CD4-positive, alpha-beta T cell treated with Interleukin-10 for 1 hour (primary cell): ENCODE measurements around the gene BRD1.
"Not testable (repeated sequence)": the region's sequence is repeated elsewhere in the genome, so short reads cannot be mapped to it uniquely, and the experiment has no call there.

Experiments
- DNase-seq: peaks from one replicate; pipeline ENCODE4 v3.0.0-alpha.2; 2020

Gene BRD1

DNA sequence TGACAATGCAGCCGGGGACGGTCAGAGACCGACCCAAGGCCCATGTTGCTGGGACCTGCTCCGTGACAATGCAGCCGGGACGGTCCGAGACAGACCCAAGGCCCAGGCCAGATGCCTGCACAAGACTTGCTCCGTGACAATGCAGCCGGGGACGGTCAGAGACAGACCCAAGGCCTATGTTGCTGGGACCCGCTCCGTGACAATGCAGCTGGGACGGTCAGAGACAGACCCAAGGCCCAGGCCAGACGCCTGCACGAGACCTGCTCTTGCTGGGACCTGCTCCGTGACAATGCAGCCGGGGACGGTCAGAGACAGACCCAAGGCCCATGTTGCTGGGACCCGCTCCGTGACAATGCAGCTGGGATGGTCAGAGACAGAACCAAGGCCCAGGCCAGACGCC is 45.8 kb downstream of the BRD1 start:
- not testable (repeated sequence) for DNase-seq

DNA sequence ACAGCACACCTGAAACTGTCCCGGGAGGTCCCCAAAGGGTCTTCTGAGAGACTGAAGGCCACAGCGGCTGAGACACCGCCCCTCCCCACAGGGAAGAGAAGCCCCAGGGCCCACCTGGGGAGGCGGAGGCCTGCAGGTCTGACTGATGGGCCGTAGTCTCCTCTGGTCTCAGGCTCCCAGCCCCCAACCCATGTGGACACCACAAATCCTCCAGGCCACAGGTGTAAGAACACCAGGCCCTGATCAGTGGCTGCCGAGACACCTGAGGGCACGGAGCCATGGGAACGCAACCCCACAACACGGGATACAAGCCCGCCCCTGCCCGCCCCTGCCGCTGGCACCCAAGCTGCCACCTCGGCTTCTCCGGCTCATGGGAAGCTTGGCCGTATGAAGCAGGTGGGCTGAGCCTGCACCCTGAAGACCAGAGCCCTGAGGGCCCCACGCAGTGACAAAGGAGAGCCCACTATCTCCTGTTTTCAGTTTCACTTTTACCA is 46.3 kb downstream of the BRD1 start:
- DNase-seq, result no peak

DNA sequence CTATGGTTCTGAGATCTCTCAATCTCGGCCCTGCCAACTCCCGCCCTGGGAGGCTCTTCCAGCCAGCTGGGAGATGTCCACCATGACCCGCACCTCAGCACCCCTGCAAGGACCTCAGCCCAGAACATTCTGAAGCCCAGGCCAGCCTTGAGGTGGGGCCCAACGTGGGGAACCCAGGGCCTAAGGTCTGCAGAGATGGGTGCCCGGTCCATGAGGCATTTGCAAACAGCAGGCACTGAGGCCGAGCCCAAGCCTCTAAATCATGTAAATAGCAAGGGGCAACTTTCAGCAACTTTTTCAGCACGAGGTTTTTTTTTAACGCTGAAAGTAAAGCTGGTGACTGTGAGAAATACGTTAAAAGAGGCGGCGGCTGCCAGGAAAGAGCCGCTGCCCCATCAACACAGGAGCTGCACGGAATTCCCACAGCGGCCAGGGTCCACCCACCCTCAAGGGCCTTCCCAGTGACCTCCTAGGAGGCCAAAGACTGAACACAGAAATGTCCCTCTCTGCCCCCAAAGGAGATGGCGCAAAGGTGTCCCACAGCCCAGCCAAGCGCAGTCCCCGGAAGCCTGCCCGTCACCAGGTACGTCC is 46.9 kb downstream of the BRD1 start:
- DNase-seq, result no peak

DNA sequence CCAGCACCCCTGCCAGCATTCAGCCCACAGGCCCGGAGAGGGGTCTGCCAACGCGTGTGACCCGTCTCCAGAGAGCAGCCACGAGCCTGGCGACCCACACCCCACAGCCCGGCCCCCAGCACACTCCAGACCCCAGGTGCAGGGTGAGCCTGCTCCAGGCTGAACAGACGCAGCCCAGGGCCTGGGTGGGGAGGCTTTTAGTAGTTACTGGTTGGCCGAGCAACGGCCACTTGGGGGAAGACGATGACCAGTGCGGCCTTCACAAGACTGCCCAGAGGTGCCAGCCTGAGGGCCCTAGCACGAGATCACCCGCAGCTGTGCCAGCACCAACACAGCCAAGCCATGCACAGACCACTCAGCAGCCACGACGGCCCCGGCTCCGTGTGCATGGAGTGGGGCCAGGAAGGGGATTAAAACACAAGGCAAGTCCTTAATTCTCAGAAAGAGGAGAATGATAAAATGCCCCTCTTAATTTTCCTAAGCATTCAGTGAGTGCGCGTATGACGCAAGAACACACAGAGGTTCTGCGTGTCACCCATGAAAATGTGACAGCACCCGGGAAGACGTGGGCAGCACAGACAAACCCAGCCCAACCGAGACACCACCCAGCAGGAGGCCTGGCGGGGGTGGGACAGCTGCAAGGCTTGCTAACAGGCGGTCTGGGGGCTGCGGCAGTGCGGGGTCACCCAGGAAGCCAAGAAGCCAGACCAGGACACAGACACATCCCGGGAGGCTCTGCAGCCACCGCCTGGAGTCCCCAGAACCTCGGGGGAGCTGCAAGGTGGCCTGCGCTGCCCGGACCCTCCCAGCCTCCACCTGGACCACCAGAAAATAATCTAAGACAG is 47.6 kb downstream of the BRD1 start:
- DNase-seq, result no peak

DNA sequence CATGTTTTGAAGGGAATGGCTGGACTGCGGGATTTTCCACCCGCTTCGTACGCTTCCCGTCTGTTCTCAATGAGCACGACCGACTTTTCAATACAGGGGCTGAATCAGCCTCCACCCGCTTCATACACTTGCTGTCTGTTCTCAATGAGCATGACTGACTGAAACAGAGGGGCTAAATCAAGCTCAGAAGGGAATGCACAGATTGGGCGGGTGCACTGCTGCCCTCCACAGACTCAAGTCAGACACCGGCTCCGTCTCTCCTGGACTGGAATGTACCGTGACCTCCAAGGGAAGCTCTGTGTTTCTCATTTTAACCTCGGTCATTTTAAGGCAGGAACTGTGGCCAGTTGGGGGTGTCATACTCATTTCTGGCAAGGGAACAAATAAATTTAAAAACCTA is 48.5 kb downstream of the BRD1 start:
- no peak for DNase-seq

DNA sequence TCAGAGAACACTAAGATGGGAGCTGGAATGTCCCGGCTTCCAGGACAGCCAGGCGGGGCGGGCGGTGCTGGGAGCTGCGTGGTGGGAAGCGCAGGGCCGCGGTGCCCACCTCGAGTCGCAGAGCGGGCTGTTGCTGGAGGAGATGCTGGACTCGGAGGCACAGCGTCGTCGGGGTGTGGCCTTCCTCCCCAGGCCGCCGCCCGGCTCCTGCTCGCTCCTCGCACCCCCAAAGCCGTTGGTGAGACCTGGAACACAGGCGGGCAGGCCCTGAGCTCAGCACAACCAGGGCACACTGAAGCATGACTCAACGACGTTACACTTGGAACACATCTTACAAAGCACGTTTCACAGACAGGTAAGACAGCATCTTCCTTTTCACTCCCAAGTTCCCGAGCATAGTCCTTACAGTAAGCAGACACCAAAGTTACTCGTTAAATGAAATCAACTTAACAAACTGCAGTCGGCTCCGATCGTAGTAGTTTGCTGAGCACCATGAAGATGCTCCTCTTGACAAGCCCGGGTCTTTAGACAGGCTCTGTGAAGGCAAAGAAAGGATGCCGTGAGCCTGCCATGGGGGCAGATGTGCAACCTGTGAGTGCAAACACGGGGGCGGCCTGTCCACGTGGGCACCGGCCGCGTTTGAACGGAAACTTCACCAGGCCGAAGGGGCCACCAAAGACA is 50.0 kb downstream of the BRD1 start:
- DNase-seq, result no peak

DNA sequence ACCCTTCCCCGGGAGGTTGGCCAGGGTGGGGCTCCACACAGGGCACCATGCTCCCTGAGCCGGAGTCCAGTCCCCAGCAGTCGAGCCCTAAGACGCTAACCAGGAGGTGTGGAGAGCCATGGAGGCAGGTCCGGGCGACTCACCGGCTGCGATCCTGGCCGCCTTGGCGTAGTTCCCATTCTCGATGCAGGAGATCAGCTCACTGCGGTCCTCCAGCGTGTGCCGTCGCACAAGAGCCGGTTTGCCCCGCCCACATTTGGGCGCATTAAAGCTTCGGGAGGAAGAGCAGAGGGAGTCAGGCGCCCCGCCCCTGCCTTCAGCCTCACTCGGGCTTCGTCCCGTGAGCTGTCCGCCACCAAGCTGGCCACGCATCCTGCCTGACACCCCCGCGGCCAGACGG is 50.8 kb downstream of the BRD1 start:
- no peak for DNase-seq

DNA sequence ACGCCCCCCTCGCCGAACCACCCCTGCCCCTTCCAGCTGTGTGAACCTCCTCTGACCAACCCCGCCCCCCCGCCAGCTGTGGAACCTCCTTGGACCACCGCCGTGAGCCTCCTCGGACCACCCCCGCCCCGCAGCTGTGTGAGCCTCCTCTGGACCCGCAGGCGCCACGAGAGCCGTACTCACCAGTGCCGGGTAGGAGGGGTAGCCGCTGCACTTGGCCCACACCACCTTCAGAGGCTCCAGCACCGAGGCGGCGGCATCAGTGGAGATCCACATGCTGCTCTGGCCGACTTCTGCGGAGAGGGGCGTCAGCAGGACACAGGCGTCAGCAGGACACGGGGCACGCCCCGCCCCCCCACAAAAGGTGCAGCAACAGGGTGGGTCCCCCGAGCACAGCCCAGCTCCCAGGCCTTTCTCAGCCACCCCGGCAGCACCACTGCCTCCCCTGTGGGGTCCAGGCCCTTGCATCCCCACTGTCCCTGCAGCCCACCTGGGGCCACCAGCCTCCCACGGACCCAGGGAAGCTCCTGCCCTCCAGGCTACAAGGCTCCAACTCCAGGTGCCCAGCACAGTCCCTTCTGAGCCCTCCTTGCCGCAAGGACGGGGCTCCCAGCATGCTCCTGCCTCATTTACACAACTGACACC is 51.7 kb downstream of the BRD1 start:
- no peak for DNase-seq

DNA sequence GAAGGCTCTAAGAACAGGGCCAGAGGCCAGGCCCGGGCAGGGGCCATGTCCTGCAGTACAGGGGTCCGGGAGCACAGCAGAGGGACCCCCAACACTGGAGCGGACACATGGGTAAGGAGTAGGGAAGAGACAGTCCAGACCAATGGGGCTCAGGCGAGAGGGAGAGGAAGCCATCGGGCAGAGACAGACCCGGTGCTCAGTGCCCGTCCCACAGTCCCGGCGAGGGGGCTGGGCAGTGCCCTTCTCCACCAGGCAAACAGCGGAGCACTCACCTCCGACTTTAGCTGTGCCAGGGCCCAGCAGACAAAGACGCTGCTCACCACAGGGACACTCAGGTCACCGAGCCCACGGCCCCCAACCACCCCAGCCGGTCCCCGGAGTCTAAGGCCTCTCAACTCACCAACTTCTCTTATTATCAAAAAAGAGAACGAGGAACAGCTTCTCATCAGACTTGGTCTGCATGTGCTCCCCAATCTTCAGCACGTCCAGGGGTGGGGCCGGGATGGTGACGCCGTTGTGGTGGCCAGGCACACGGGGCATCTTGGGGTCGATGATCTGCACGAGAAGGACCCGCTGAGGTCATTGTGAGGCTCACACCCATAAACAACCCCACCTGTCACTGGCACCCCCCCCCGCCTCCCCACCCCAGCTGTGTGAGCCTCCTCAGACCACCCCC is 52.3 kb downstream of the BRD1 start:
- no peak for DNase-seq

DNA sequence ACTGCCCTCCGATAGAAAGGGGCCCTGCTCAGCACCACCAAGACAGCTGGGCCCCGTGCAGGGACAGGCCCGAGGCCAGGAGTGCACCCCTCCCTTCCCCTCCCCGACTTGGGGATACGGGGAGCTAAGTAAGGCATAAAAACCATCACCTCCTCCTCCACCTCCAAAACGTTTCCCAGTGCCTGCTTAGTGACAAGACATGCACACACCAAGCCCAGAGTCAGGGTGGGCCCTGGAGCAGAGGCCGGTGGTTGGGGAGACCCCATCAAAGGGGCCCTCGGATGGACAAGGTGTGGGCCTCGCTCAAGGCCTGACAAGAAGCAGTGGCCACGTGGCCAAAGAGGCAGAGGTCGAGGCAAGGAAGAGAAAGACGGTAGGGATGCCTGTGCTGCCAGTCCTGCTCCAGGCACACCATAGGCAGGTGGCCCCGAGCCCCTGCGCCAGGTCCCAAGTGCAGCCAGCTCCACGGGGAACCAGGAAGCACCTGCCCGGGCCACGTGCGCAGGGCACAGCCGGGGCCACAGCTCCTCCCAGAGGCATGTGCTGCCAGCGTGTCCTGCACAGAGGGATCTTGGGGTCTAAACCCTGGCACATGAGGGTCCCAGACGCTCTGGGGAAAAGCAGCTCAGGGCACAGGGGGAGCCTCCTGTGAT is 53.0 kb downstream of the BRD1 start:
- no peak for DNase-seq

DNA sequence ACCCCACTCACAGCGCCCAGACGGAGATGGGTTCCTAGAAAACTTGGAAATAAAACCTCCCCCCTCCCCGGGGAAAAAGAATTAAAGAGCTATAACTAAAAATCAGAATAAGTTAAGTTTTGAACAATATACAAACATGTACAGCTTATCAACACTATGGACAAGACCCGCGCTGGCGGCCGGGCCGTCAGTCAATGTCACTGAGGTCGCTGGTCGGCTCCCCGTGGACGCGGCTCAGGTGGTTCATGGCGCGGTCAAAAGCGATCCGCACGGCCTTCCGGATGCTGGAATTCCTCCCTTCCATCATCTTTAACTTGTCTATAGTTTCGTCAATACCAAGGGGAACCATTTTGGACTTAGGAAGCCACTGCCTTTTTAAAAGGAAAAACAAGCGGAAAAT is 53.6 kb downstream of the BRD1 start:
- DNase-seq, result no peak

DNA sequence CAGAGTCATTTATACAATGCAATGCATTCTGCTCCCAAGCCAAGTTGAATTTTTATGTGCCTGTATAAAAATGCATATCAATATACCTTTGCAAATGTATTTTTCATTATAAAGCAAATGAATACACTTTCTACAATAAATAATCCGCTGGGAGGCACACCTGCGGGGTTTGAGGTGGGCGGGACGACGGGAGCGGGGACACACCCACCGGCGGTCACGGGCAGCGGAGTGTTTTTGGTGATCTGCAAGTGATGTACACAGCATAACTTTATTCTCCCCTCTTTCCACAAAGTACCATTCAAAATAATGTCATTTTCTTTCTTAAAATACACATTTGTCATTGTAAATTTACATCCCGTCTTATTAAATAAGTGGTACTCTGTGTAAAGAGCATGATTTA is 54.1 kb downstream of the BRD1 start:
- no peak for DNase-seq

DNA sequence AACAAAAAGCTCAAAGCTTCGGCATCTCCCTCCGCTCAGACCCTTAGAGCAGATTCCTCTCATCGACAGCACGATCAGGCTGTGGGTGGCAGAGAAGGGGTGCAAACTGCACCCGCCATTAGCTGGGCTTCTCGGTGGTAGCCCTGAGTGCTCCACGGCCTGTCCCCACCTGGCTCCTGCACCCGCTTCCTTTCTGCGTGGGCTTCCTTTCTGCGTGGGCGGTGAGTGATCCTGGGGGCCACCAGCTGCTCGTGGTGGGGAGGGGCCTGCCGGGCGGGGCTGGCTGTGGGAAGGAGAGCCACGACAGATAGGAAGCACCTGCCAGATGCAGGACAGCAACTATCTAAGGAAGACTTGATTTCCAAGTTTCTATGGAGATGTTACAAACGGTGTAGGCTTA is 55.0 kb downstream of the BRD1 start:
- DNase-seq, result no peak

DNA sequence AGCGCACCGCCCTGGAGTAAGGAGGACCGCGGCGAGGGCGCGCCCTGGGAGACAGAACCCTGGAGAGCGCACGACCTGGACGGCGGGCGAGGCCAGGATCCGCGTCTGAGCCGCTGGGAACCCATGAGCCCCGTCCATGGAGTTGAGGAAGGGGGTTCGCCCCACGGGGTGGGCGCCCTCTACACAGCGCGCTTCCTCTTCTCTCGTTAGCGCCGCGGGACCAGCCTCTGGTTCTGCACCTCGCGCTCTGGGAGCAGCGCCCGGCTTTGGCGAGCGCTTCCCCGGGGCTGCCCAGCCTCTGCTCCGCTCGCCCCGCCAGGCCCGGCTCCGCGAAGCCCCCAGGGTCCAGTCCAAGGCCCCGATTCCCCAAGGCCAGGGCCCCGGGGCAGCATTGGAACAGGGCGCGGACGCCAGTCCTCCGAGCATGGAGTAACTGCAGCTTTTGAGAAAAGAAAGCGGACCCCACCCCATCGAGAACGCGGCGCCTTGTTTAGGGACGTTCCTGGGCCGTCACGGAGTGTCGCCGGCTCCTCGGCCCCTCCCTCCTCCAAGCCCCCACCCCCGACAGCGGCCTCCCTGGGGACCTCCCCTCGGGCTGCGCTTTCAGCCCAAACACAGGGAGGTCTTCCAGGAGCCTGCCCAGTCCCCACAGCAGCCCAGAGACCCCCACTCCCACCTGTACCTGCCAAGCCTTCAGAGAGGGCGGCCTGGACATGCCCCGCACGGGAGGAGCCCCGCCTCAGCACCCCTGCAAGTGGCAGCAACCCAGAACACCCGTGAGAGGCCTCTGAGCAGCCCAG is 56.2 kb downstream of the BRD1 start:
- no peak for DNase-seq

DNA sequence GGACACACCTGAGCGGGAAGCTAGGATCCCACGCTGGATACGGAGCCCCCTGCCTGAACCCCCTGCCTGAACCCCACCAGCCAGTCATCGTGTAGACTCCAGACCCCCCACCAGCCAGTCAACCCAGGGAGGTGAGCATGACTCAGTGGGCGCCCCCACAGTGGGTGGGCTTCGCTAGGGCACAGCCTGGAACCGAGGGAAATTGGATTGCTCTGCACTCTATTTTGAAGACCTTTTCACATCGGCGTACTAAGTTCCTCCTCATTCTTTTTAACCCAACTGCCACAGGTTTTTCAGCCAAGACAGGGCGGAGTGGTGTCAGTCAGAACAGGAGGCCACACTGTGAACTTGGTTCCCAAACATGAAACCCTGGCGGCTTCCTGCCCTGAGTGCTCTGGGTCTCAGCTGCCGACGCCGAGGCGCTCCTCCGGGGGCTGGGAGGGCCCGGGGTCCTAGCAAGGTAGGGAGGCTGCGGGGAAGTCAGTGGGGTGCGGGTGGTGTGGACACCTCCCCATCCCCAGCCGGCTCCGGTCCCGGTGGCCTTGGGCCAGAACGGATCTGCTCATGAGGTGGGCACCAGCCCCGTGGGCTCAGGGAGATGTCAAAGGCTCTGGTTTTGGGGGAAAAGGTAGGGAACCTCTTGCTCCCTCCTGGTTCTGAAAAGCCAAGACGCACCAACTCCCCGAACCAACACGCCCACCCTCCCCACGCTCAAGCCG is 57.0 kb downstream of the BRD1 start:
- no peak for DNase-seq

DNA sequence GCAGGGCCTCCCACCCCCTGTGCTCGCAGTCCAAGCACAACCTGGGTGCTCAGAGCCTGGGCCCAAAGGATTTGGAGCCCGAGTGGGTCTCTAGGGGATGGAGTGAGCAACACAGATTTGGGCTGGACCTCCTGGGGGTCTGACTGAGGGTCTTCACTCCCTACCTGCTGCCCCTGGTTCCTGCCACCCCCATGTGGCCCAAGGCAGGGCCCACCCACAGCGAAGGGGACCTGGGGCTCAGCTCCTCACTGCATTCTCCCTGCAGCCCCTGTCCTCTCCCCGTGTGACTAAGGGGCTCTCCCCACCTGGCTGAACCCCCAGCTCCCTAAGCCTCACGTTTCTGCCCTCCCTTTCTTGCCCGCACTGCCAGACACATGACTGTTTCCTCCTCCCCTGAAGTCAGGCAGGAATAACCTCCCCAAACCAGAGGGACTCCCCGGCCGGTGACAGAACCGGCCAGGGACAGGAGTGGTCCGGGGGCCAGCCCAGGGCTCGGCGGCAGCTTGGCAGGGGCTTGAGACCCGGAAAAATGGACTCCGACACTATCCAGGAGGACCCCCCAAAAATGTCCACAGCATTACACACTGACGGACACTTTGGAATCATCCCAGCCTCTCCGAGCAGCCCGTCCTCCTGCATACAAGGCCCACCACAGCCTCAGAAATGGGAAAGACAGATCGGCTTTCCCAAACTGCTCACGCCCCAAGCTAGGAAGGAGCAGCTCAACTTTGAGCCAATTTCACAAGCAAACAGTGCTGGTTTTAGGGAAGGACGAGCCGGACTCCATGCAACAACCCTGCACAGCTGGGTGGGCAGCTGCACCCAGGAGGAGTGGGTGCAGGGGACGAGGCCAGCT is 57.8 kb downstream of the BRD1 start:
- no peak for DNase-seq

DNA sequence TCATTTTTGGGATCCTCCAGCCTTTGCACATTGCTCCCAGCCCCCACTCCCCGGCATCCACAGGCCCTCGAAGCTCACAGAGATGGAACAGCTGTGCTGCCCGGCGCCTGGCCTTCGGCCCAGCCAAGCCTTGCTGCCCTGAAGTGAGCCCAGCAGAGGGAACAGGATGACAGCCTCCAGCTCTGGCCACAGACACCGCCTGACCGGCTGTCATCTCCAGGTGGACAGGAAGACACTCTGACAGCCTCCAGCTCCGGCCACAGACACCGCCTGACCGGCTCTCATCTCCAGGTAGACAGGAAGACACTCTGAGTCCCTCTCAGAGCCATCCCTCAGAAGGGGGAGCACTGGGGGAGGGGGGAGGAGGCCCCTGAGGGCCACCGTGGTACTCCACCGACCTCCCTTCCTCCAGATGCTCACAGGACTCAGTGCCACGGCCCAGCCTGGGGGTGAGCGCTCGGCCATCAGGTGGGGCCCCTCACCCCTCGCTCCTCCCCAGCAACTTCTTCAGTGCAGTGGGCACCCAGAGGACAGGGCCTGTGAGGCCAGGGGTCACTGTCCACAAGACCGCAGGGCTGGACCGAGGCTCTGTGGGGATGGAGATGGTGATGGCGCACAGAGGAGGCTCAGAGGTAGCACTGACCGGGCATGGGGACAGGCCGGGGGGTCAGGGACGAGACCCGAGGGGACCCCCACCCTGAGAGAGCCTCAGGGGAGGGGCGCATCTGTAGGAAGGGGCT is 58.6 kb downstream of the BRD1 start:
- DNase-seq, result no peak

DNA sequence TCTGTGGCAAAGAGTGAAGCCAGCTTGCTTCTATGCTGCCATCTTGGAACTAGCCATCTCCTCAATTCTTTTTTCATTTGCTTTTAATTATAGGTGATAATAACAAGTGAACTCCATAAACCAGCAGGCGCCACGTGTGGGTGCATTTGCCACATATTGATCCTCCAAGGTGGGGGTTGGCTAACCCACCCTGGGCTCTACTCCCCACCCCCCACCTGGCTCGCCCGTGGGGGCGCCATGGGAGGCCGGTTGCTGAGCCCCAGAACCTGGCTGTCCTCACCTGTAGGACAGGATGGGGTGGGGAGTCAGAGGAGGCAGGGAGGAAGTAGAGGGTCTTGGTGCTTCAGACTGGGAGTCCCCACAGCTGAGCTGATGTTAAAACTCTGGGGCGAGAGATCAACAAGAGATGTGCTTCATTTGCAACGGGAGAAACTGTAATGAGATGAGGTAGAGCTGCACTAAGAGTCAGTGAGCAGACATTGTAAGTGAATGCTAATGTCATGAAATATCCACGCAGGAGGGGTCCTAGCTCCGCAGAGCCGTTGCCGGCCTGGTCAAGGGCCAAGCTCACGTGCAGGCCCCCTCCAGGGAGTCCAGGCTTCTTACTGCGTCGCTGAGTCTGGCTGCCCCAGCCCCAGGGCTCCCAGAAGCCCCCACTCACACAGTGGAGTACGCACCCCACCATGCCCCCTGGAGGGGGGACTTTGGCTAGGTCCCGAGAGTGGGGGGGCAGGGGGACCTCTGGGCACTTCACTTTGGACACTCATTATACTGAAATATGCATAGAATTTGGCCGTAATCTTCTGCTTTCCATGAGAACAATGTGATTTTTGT is 59.4 kb downstream of the BRD1 start:
- DNase-seq, result no peak
